Measurements from ENCODE around the gene JMJD1C. TPM values are rescaled to one million over a fixed set of nuclear protein-coding genes. Genes with fewer than 3 reads are reported as not detected.

The JMJD1C gene
- total RNA-seq, 2 experiments from 2014 or later = 99.2 to 118 TPM

DNA sequence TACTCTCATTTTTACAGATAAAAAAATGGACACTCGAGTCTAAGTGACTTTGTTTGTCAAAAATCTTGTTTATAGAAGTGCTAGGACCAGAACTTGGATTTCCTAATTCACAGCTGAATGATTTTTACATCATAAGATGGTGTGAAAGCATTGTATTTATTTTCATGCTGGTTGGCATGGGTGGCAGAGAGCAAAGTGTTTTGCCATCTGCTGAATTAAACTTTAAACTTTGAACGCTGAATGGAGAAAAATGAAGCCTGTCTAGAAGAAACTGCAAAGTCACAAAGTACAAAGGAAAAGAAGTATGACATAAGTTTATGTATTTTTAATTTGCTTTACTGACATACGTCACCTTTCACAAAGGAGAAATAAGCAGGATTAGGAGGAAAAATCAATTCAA lies 190.7 kb downstream of the JMJD1C start:
- H3K36me3 ChIP-seq (ENCODE audit: insufficient read depth, low read length) = no peaks in the 10 kb centered on the region
- TF ChIP-seq, protein P1, sequence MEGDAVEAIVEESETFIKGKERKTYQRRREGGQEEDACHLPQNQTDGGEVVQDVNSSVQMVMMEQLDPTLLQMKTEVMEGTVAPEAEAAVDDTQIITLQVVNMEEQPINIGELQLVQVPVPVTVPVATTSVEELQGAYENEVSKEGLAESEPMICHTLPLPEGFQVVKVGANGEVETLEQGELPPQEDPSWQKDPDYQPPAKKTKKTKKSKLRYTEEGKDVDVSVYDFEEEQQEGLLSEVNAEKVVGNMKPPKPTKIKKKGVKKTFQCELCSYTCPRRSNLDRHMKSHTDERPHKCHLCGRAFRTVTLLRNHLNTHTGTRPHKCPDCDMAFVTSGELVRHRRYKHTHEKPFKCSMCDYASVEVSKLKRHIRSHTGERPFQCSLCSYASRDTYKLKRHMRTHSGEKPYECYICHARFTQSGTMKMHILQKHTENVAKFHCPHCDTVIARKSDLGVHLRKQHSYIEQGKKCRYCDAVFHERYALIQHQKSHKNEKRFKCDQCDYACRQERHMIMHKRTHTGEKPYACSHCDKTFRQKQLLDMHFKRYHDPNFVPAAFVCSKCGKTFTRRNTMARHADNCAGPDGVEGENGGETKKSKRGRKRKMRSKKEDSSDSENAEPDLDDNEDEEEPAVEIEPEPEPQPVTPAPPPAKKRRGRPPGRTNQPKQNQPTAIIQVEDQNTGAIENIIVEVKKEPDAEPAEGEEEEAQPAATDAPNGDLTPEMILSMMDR (conservative IDR thresholded peaks at IDR 0.05; ENCODE audit: low read length) = no peak
- DNase-seq (ENCODE audit: low spot score) = no peak
- H2AFZ ChIP-seq (ENCODE audit: low read length) = no peak overlapping the region
- H3K9me3 ChIP-seq (ENCODE audit: low read length) = no peaks in the 10 kb centered on the region
- H3K9me2 ChIP-seq (ENCODE audit: insufficient read depth, low read length) = no peaks in the 10 kb centered on the region
- H4K20me1 ChIP-seq (ENCODE audit: insufficient read depth, low read length) = peaks cover 9% of the 10 kb centered on the region; the same call in 1 of the 2 replicates
- no peak overlapping the region for H3K27ac ChIP-seq (ENCODE audit: low read depth, low read length, poor library complexity, severe bottlenecking)
- BruUV-seq (replicated peaks) = no TSS peak
- peaks cover 15% of the 10 kb centered on the region; the same call in 1 of the 2 replicates for H3K79me2 ChIP-seq (ENCODE audit: insufficient read depth, low read depth, low read length)
- peaks cover 30% of the 10 kb centered on the region for H3K4me1 ChIP-seq (ENCODE audit: insufficient read depth, low read length, poor library complexity, severe bottlenecking)
- ChIA-PET POLR2A (interaction anchor here (0.6 kb wide), 1 partner anchor 15 kb away, joined by 3 read pairs; no protein-coding TSS in a partner anchor), CTCF (ENCODE audit: unreplicated experiment) (no interaction called here)
- no peak overlapping the region for H3K4me3 ChIP-seq (ENCODE audit: low read depth, low read length, poor library complexity, severe bottlenecking)
- intact Hi-C loops (cut with micrococcal nuclease; ENCODE audit: unreplicated experiment) = no loop called here
- H3K4me2 ChIP-seq (ENCODE audit: low read length) = no peak overlapping the region

DNA sequence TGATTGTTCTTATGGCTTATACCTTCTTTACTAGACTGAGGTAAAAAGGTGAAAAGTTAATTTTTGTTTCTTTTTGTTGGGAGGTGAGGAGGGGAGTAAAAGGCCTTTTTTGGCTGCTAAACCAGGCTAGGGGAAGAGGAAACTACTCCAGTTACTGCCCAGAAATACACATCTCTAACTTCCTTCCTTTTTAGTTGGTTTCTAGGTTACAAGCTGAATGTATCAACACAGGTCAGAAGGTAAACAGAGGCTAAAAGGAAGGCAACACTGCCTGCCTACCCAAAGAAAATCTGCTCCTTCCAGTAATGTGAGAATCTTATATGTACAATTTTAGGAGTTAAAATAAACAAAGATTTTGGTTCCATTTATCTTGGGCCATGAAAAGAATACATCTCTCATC lies 192.2 kb downstream of the JMJD1C start:
- Histone ChIP-seq H3K27ac (ENCODE audit: low read depth, low read length, poor library complexity, severe bottlenecking) (peak overlapping the region; percentile 17), H3K4me3 (ENCODE audit: low read depth, low read length, poor library complexity, severe bottlenecking) (no peak overlapping the region), H3K36me3 (ENCODE audit: insufficient read depth, low read length) (no peaks in the 10 kb centered on the region), H2AFZ (ENCODE audit: low read length) (no peak overlapping the region), H4K20me1 (ENCODE audit: insufficient read depth, low read length) (peaks cover 9% of the 10 kb centered on the region; the same call in 1 of the 2 replicates), H3K9me3 (ENCODE audit: low read length) (no peaks in the 10 kb centered on the region), H3K4me2 (ENCODE audit: low read length) (peak overlapping the region; percentile 57), H3K9me2 (ENCODE audit: insufficient read depth, low read length) (no peaks in the 10 kb centered on the region), H3K4me1 (ENCODE audit: insufficient read depth, low read length, poor library complexity, severe bottlenecking) (peaks cover 37% of the 10 kb centered on the region), H3K79me2 (ENCODE audit: insufficient read depth, low read depth, low read length) (peaks cover 31% of the 10 kb centered on the region)
- no TSS peak for BruUV-seq (replicated peaks)
- ChIA-PET POLR2A (interaction anchor here (1.1 to 1.5 kb wide), 3 partner anchors 12 to 86 kb away, joined by 3 to 4 read pairs (median 3); no protein-coding TSS in a partner anchor), CTCF (ENCODE audit: unreplicated experiment) (no interaction called here)
- TF ChIP-seq, protein P1 (conservative IDR thresholded peaks at IDR 0.05; ENCODE audit: low read length) = no peak
- no peak for TF ChIP-seq EZH2phosphoT487 (IDR thresholded peaks at IDR 0.05; ENCODE audit: borderline replicate concordance, low read depth, low read length)
- intact Hi-C loops (cut with micrococcal nuclease; ENCODE audit: unreplicated experiment) = no loop called here
- no peak for DNase-seq (ENCODE audit: low spot score)

DNA sequence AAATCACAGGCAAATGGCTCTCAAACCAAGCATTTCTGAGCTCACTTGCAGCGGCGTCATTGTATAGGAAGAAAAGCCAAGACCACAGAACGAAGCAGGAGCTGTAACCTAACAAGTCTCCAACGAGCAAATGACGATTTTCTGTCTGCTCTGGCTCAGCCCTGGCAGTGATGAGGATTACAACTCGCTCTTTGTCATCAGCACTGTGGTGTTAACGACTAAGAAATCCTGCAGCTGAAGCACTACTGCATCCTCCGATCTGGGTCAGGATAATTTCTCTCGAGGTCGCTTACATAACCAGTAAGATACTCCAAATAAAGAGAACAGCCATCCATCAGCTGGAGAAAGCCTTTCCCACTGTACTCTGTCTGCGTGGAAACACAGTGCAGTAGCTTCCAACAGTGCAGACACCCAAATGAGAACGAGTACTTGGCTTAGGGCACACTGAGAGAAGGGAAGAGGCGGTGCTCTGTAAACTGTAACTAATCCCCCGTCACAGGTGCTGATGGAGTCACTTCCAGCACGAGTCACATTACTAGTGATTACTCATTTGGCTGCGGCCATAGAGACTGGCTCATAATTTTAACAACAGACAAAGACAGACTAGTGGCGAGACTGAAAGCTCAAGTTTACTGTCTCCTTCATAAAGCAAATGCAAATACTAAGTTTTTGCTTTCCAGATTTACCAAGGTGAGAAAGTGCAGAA lies 196.8 kb downstream of the JMJD1C start:
- no TSS peak for BruUV-seq (replicated peaks)
- Histone ChIP-seq H3K79me2 (ENCODE audit: insufficient read depth, low read depth, low read length) (peaks cover 77% of the 10 kb centered on the region), H3K4me2 (ENCODE audit: low read length) (peak overlapping the region; percentile 84), H3K9me3 (ENCODE audit: low read length) (no peaks in the 10 kb centered on the region), H3K36me3 (ENCODE audit: insufficient read depth, low read length) (peaks cover 21% of the 10 kb centered on the region), H3K4me3 (ENCODE audit: low read depth, low read length, poor library complexity, severe bottlenecking) (peak overlapping the region; percentile 82), H4K20me1 (ENCODE audit: insufficient read depth, low read length) (peaks cover 16% of the 10 kb centered on the region; the same call in 1 of the 2 replicates), H3K27ac (ENCODE audit: low read depth, low read length, poor library complexity, severe bottlenecking) (peak overlapping the region; percentile 94), H3K9me2 (ENCODE audit: insufficient read depth, low read length) (no peaks in the 10 kb centered on the region), H2AFZ (ENCODE audit: low read length) (no peak overlapping the region), H3K4me1 (ENCODE audit: insufficient read depth, low read length, poor library complexity, severe bottlenecking) (peaks cover 35% of the 10 kb centered on the region)
- peak; percentile 95 for DNase-seq (ENCODE audit: low spot score)
- POLR2A ChIA-PET = interaction anchor here (0.6 to 5.9 kb wide), 16 partner anchors 11 to 1267 kb away, joined by 3 to 89 read pairs (median 4); no protein-coding TSS in a partner anchor
- intact Hi-C loops (cut with micrococcal nuclease; ENCODE audit: unreplicated experiment) = loop anchor here (1.0 to 10.0 kb wide), 10 partner anchors 52 to 1307 kb away; partner anchors contain the start of genes ADO and JMJD1C
- CTCF ChIA-PET (ENCODE audit: unreplicated experiment) = interaction anchor here (1.6 kb wide), 1 partner anchor 51 kb away, joined by 4 read pairs; no protein-coding TSS in a partner anchor
- TF ChIP-seq, protein P1 (conservative IDR thresholded peaks at IDR 0.05; ENCODE audit: low read length) = peak; percentile 55
- TF ChIP-seq EZH2phosphoT487 (IDR thresholded peaks at IDR 0.05; ENCODE audit: borderline replicate concordance, low read depth, low read length) = no peak
